C4-2B (cell line): ENCODE data around the gene SH3BP5L.

Experiments
- ZFX ChIP-seq: fragments of 450-650 bp; IDR thresholded peaks from 2 replicates; pipeline ENCODE4 v1.6.1; 2017
- TF ChIP-seq, protein P1 (sequence below): fragments of 450-650 bp; conservative IDR thresholded peaks from 2 replicates; pipeline ENCODE4 v1.5.1; 2017; ENCODE audit warnings: mild to moderate bottlenecking

DNA sequence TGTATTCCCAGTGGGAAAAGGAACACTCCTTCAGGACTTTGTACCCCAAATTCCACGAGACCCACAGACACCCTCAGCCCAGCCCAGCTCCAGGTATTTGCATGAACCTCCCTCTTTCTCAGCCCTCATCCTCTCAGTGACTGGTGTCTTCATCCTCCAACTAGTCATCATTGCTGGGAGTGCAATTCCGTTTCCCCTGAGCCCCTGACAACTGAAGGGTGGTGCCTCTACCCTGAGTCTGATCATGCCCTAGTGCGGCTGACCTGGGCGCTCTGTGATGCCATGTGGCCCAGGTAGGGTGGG is 36.9 kb upstream of the SH3BP5L start:
- TF ChIP-seq, protein P1, sequence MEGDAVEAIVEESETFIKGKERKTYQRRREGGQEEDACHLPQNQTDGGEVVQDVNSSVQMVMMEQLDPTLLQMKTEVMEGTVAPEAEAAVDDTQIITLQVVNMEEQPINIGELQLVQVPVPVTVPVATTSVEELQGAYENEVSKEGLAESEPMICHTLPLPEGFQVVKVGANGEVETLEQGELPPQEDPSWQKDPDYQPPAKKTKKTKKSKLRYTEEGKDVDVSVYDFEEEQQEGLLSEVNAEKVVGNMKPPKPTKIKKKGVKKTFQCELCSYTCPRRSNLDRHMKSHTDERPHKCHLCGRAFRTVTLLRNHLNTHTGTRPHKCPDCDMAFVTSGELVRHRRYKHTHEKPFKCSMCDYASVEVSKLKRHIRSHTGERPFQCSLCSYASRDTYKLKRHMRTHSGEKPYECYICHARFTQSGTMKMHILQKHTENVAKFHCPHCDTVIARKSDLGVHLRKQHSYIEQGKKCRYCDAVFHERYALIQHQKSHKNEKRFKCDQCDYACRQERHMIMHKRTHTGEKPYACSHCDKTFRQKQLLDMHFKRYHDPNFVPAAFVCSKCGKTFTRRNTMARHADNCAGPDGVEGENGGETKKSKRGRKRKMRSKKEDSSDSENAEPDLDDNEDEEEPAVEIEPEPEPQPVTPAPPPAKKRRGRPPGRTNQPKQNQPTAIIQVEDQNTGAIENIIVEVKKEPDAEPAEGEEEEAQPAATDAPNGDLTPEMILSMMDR = no peak
- no peak for TF ChIP-seq ZFX
